Measurements from ENCODE around the gene TRIM48.
"Not testable (repeated sequence)": the region's sequence is repeated elsewhere in the genome, so short reads cannot be mapped to it uniquely, and the experiment has no call there.

TRIM48 gene, protein sequence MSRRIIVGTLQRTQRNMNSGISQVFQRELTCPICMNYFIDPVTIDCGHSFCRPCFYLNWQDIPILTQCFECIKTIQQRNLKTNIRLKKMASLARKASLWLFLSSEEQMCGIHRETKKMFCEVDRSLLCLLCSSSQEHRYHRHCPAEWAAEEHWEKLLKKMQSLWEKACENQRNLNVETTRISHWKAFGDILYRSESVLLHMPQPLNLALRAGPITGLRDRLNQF

GRCh38 chr11:55261855-55262254, at the start of gene TRIM48:
TSS of gene TRIM48 (plus strand) at chr11:55262155. CDS start at chr11:55262268, 113 bp downstream.
- DNase-seq; H3K4me3 ChIP-seq (ENCODE audit: low read depth, low read length): not testable (repeated sequence)

GRCh38 chr11:55238316-55238715, 23.6 kb upstream of the TRIM48 start:
- H3K27ac ChIP-seq; DNase-seq; H3K27me3 ChIP-seq (replicated peaks); in situ Hi-C loops (cut with HindIII; ENCODE audit: low pct_ligation_motif_present, low sequenced_read_pairs); H3K36me3 ChIP-seq (replicated peaks); H3K4me3 ChIP-seq (ENCODE audit: low read depth, low read length): not testable (repeated sequence)

More at GRCh38 chr11:55261855-55262254, at the start of gene TRIM48:
- H3K36me3 ChIP-seq (replicated peaks); in situ Hi-C loops (cut with HindIII; ENCODE audit: low pct_ligation_motif_present, low sequenced_read_pairs); H3K27me3 ChIP-seq (replicated peaks); H3K27ac ChIP-seq: not testable (repeated sequence)

- TF ChIP-seq, protein P1, sequence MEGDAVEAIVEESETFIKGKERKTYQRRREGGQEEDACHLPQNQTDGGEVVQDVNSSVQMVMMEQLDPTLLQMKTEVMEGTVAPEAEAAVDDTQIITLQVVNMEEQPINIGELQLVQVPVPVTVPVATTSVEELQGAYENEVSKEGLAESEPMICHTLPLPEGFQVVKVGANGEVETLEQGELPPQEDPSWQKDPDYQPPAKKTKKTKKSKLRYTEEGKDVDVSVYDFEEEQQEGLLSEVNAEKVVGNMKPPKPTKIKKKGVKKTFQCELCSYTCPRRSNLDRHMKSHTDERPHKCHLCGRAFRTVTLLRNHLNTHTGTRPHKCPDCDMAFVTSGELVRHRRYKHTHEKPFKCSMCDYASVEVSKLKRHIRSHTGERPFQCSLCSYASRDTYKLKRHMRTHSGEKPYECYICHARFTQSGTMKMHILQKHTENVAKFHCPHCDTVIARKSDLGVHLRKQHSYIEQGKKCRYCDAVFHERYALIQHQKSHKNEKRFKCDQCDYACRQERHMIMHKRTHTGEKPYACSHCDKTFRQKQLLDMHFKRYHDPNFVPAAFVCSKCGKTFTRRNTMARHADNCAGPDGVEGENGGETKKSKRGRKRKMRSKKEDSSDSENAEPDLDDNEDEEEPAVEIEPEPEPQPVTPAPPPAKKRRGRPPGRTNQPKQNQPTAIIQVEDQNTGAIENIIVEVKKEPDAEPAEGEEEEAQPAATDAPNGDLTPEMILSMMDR (IDR thresholded peaks at IDR 0.05; ENCODE audit: low read depth, low read length, missing control alignments): no peak
- Histone ChIP-seq H3K27ac (no peak overlapping the region), H3K4me3 (ENCODE audit: low read depth, low read length) (no peak overlapping the region), H3K36me3 (replicated peaks) (no peaks in the 10 kb centered on the region), H3K27me3 (replicated peaks) (no peaks in the 10 kb centered on the region)
- in situ Hi-C loops (cut with HindIII; ENCODE audit: low pct_ligation_motif_present, low sequenced_read_pairs): no loop called here
- no peak for DNase-seq
These were observed 1.1 kb downstream of the TRIM48 start for GRCh38 chr11:55263081-55263480.

Measured in brain microvascular endothelial cell (primary cell).